NCI-H187 treated with DMSO at 0.1 percent for 48 hours (cell line): ENCODE measurements around the gene ASMTL.
"Not testable (repeated sequence)": the region's sequence is repeated elsewhere in the genome, so short reads cannot be mapped to it uniquely, and the experiment has no call there.

ENCODE experiments used
- DNase-seq: peaks from one replicate; lab custom pipeline; 2025; lab: John Stamatoyannopoulos, UW

Gene ASMTL

GRCh38 chrX:1482530-1482928 is 29.8 kb upstream of the ASMTL start:
- DNase-seq = not testable (repeated sequence)

GRCh38 chrX:1481636-1482529 is 29.2 kb upstream of the ASMTL start:
- no peak for DNase-seq

- DNase-seq = no peak
Measured at GRCh38 chrX:1480082-1480785, 27.5 kb upstream of the ASMTL start.

GRCh38 chrX:1477801-1478458 is 25.2 kb upstream of the ASMTL start:
- DNase-seq = no peak

- DNase-seq = no peak
Measured at GRCh38 chrX:1477229-1477628, 24.5 kb upstream of the ASMTL start.

- no peak for DNase-seq
Measured at GRCh38 chrX:1476682-1477081, 24.0 kb upstream of the ASMTL start.

- DNase-seq = no peak
Measured at GRCh38 chrX:1475881-1476280, 23.2 kb upstream of the ASMTL start.

GRCh38 chrX:1475481-1475880 is 22.8 kb upstream of the ASMTL start:
- no peak for DNase-seq

GRCh38 chrX:1474593-1474992 is 21.9 kb upstream of the ASMTL start:
- DNase-seq = not testable (repeated sequence)

- no peak for DNase-seq
Measured at GRCh38 chrX:1472975-1473374, 20.3 kb upstream of the ASMTL start.

GRCh38 chrX:1468250-1468772 is 15.6 kb upstream of the ASMTL start:
- no peak for DNase-seq

- DNase-seq = no peak
Measured at GRCh38 chrX:1466971-1467561, 14.4 kb upstream of the ASMTL start.

GRCh38 chrX:1466232-1466661 is 13.5 kb upstream of the ASMTL start:
- DNase-seq = no peak

GRCh38 chrX:1465286-1466231 is 12.8 kb upstream of the ASMTL start:
- DNase-seq = no peak

GRCh38 chrX:1464971-1465285 is 12.2 kb upstream of the ASMTL start:
- DNase-seq = no peak

GRCh38 chrX:1464041-1464970 is 11.6 kb upstream of the ASMTL start:
- DNase-seq = no peak

GRCh38 chrX:1463581-1463980 is 10.9 kb upstream of the ASMTL start:
- DNase-seq = no peak

- DNase-seq = no peak
Measured at GRCh38 chrX:1462596-1463251, 10.0 kb upstream of the ASMTL start.

- no peak for DNase-seq
Measured at GRCh38 chrX:1462110-1462509, 9.4 kb upstream of the ASMTL start.

- no peak for DNase-seq
Measured at GRCh38 chrX:1455948-1456280, 3.2 kb upstream of the ASMTL start.
